ENCODE results near the gene ARHGAP10.

ARHGAP10 gene

GRCh38 chr4:147829401-147830101 is 97.7 kb downstream of the ARHGAP10 start:
- H3K9me3 ChIP-seq (ENCODE audit: control insufficient read depth, insufficient read depth, low read length) = no peaks in the 10 kb centered on the region
- H3K27ac ChIP-seq (ENCODE audit: low read depth, low read length) = no peak overlapping the region
- peaks cover 13% of the 10 kb centered on the region for H3K4me1 ChIP-seq (ENCODE audit: control insufficient read depth, insufficient read depth, low read length)
- no peak overlapping the region for H3K4me3 ChIP-seq (ENCODE audit: low read depth, low read length)
- no peaks in the 10 kb centered on the region for H3K27me3 ChIP-seq (ENCODE audit: control insufficient read depth, insufficient read depth, low read length)
- H3K9ac ChIP-seq (ENCODE audit: low read depth, low read length) = no peak overlapping the region
- H3K36me3 ChIP-seq (ENCODE audit: control insufficient read depth, insufficient read depth, low read length) = no peaks in the 10 kb centered on the region

GRCh38 chr4:147830102-147830463 is 98.2 kb downstream of the ARHGAP10 start:
- no peak overlapping the region for H3K27ac ChIP-seq (ENCODE audit: low read depth, low read length)

GRCh38 chr4:147830987-147831386 is 99.1 kb downstream of the ARHGAP10 start:
- Histone ChIP-seq H3K9me3 (ENCODE audit: control insufficient read depth, insufficient read depth, low read length) (no peaks in the 10 kb centered on the region), H3K9ac (ENCODE audit: low read depth, low read length) (no peak overlapping the region), H3K4me1 (ENCODE audit: control insufficient read depth, insufficient read depth, low read length) (peaks cover 25% of the 10 kb centered on the region), H3K27me3 (ENCODE audit: control insufficient read depth, insufficient read depth, low read length) (no peaks in the 10 kb centered on the region), H3K4me3 (ENCODE audit: low read depth, low read length) (no peak overlapping the region), H3K27ac (ENCODE audit: low read depth, low read length) (peak overlapping the region; percentile 45), H3K36me3 (ENCODE audit: control insufficient read depth, insufficient read depth, low read length) (no peaks in the 10 kb centered on the region)

More at GRCh38 chr4:147830102-147830463, 98.2 kb downstream of the ARHGAP10 start:
- H3K9ac ChIP-seq (ENCODE audit: low read depth, low read length) = no peak overlapping the region
- no peak overlapping the region for H3K4me3 ChIP-seq (ENCODE audit: low read depth, low read length)
- H3K9me3 ChIP-seq (ENCODE audit: control insufficient read depth, insufficient read depth, low read length) = no peaks in the 10 kb centered on the region
- H3K4me1 ChIP-seq (ENCODE audit: control insufficient read depth, insufficient read depth, low read length) = peaks cover 16% of the 10 kb centered on the region
- H3K36me3 ChIP-seq (ENCODE audit: control insufficient read depth, insufficient read depth, low read length) = no peaks in the 10 kb centered on the region
- no peaks in the 10 kb centered on the region for H3K27me3 ChIP-seq (ENCODE audit: control insufficient read depth, insufficient read depth, low read length)

GRCh38 chr4:147831551-147832171 is 99.8 kb downstream of the ARHGAP10 start:
- Histone ChIP-seq H3K4me3 (ENCODE audit: low read depth, low read length) (no peak overlapping the region), H3K36me3 (ENCODE audit: control insufficient read depth, insufficient read depth, low read length) (no peaks in the 10 kb centered on the region), H3K9ac (ENCODE audit: low read depth, low read length) (no peak overlapping the region), H3K27ac (ENCODE audit: low read depth, low read length) (peak overlapping the region; percentile 45), H3K27me3 (ENCODE audit: control insufficient read depth, insufficient read depth, low read length) (no peaks in the 10 kb centered on the region), H3K4me1 (ENCODE audit: control insufficient read depth, insufficient read depth, low read length) (peaks cover 32% of the 10 kb centered on the region), H3K9me3 (ENCODE audit: control insufficient read depth, insufficient read depth, low read length) (no peaks in the 10 kb centered on the region)

GRCh38 chr4:147833254-147833653 is 101.4 kb downstream of the ARHGAP10 start:
- Histone ChIP-seq H3K4me1 (ENCODE audit: control insufficient read depth, insufficient read depth, low read length) (peaks cover 35% of the 10 kb centered on the region), H3K36me3 (ENCODE audit: control insufficient read depth, insufficient read depth, low read length) (no peaks in the 10 kb centered on the region), H3K27me3 (ENCODE audit: control insufficient read depth, insufficient read depth, low read length) (no peaks in the 10 kb centered on the region), H3K27ac (ENCODE audit: low read depth, low read length) (no peak overlapping the region), H3K9ac (ENCODE audit: low read depth, low read length) (no peak overlapping the region), H3K9me3 (ENCODE audit: control insufficient read depth, insufficient read depth, low read length) (no peaks in the 10 kb centered on the region), H3K4me3 (ENCODE audit: low read depth, low read length) (no peak overlapping the region)

- Histone ChIP-seq H3K27me3 (ENCODE audit: control insufficient read depth, insufficient read depth, low read length) (no peaks in the 10 kb centered on the region), H3K9ac (ENCODE audit: low read depth, low read length) (no peak overlapping the region), H3K4me1 (ENCODE audit: control insufficient read depth, insufficient read depth, low read length) (peaks cover 35% of the 10 kb centered on the region), H3K27ac (ENCODE audit: low read depth, low read length) (no peak overlapping the region), H3K36me3 (ENCODE audit: control insufficient read depth, insufficient read depth, low read length) (no peaks in the 10 kb centered on the region), H3K9me3 (ENCODE audit: control insufficient read depth, insufficient read depth, low read length) (no peaks in the 10 kb centered on the region), H3K4me3 (ENCODE audit: low read depth, low read length) (no peak overlapping the region)
Measured at GRCh38 chr4:147833741-147834140, 101.9 kb downstream of the ARHGAP10 start.

- Histone ChIP-seq H3K4me1 (ENCODE audit: control insufficient read depth, insufficient read depth, low read length) (peaks cover 37% of the 10 kb centered on the region), H3K27me3 (ENCODE audit: control insufficient read depth, insufficient read depth, low read length) (no peaks in the 10 kb centered on the region), H3K27ac (ENCODE audit: low read depth, low read length) (no peak overlapping the region), H3K9ac (ENCODE audit: low read depth, low read length) (no peak overlapping the region), H3K4me3 (ENCODE audit: low read depth, low read length) (no peak overlapping the region), H3K36me3 (ENCODE audit: control insufficient read depth, insufficient read depth, low read length) (no peaks in the 10 kb centered on the region), H3K9me3 (ENCODE audit: control insufficient read depth, insufficient read depth, low read length) (no peaks in the 10 kb centered on the region)
Measured at GRCh38 chr4:147834480-147834879, 102.6 kb downstream of the ARHGAP10 start.

- no peak overlapping the region for H3K4me3 ChIP-seq (ENCODE audit: low read depth, low read length)
- no peaks in the 10 kb centered on the region for H3K36me3 ChIP-seq (ENCODE audit: control insufficient read depth, insufficient read depth, low read length)
- no peak overlapping the region for H3K9ac ChIP-seq (ENCODE audit: low read depth, low read length)
- H3K27me3 ChIP-seq (ENCODE audit: control insufficient read depth, insufficient read depth, low read length) = no peaks in the 10 kb centered on the region
- peaks cover 32% of the 10 kb centered on the region for H3K4me1 ChIP-seq (ENCODE audit: control insufficient read depth, insufficient read depth, low read length)
- H3K27ac ChIP-seq (ENCODE audit: low read depth, low read length) = no peak overlapping the region
- no peaks in the 10 kb centered on the region for H3K9me3 ChIP-seq (ENCODE audit: control insufficient read depth, insufficient read depth, low read length)
Measured at GRCh38 chr4:147836807-147837206, 104.9 kb downstream of the ARHGAP10 start.

GRCh38 chr4:147837435-147837834 is 105.5 kb downstream of the ARHGAP10 start:
- H3K9me3 ChIP-seq (ENCODE audit: control insufficient read depth, insufficient read depth, low read length) = no peaks in the 10 kb centered on the region
- no peak overlapping the region for H3K9ac ChIP-seq (ENCODE audit: low read depth, low read length)
- H3K36me3 ChIP-seq (ENCODE audit: control insufficient read depth, insufficient read depth, low read length) = no peaks in the 10 kb centered on the region
- no peak overlapping the region for H3K4me3 ChIP-seq (ENCODE audit: low read depth, low read length)
- H3K27me3 ChIP-seq (ENCODE audit: control insufficient read depth, insufficient read depth, low read length) = no peaks in the 10 kb centered on the region
- no peak overlapping the region for H3K27ac ChIP-seq (ENCODE audit: low read depth, low read length)
- H3K4me1 ChIP-seq (ENCODE audit: control insufficient read depth, insufficient read depth, low read length) = peaks cover 32% of the 10 kb centered on the region

GRCh38 chr4:147837854-147838253 is 106.0 kb downstream of the ARHGAP10 start:
- Histone ChIP-seq H3K27me3 (ENCODE audit: control insufficient read depth, insufficient read depth, low read length) (no peaks in the 10 kb centered on the region), H3K27ac (ENCODE audit: low read depth, low read length) (no peak overlapping the region), H3K9ac (ENCODE audit: low read depth, low read length) (no peak overlapping the region), H3K9me3 (ENCODE audit: control insufficient read depth, insufficient read depth, low read length) (no peaks in the 10 kb centered on the region), H3K36me3 (ENCODE audit: control insufficient read depth, insufficient read depth, low read length) (no peaks in the 10 kb centered on the region), H3K4me3 (ENCODE audit: low read depth, low read length) (no peak overlapping the region), H3K4me1 (ENCODE audit: control insufficient read depth, insufficient read depth, low read length) (peaks cover 32% of the 10 kb centered on the region)

GRCh38 chr4:147839200-147839599 is 107.3 kb downstream of the ARHGAP10 start:
- Histone ChIP-seq H3K27me3 (ENCODE audit: control insufficient read depth, insufficient read depth, low read length) (no peaks in the 10 kb centered on the region), H3K27ac (ENCODE audit: low read depth, low read length) (no peak overlapping the region), H3K36me3 (ENCODE audit: control insufficient read depth, insufficient read depth, low read length) (no peaks in the 10 kb centered on the region), H3K9ac (ENCODE audit: low read depth, low read length) (no peak overlapping the region), H3K9me3 (ENCODE audit: control insufficient read depth, insufficient read depth, low read length) (no peaks in the 10 kb centered on the region), H3K4me1 (ENCODE audit: control insufficient read depth, insufficient read depth, low read length) (peaks cover 32% of the 10 kb centered on the region), H3K4me3 (ENCODE audit: low read depth, low read length) (no peak overlapping the region)
